GM19455 (cell line): ENCODE measurements around the gene BBS1.
"Not testable (repeated sequence)": the region's sequence is repeated elsewhere in the genome, so short reads cannot be mapped to it uniquely, and the experiment has no call there.

ENCODE experiments used
- ATAC-seq: cut with Tn5 transposase; IDR thresholded peaks from one replicate; pipeline ENCODE4 v1.9.1; 2021; ENCODE audit not compliant: unreplicated experiment

BBS1 gene

DNA sequence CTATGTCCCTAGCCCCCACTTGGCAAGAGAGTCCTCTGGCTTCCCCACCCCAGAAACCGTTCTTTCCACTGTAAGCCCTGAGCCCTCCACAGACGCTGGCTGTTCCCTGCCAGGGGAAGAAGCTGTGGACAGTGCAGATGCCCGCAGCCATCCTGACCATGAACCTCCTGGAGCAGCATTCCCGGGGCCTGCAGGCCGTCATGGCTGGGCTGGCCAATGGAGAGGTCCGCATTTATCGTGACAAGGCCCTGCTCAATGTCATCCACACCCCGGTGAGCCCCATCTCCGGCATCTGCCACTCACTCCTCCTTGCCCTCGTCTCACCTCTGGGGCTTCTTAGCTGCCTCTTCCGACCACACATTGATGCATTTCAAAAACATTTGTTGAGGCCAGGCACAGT is 13.2 kb downstream of the BBS1 start:
- no peak for ATAC-seq

DNA sequence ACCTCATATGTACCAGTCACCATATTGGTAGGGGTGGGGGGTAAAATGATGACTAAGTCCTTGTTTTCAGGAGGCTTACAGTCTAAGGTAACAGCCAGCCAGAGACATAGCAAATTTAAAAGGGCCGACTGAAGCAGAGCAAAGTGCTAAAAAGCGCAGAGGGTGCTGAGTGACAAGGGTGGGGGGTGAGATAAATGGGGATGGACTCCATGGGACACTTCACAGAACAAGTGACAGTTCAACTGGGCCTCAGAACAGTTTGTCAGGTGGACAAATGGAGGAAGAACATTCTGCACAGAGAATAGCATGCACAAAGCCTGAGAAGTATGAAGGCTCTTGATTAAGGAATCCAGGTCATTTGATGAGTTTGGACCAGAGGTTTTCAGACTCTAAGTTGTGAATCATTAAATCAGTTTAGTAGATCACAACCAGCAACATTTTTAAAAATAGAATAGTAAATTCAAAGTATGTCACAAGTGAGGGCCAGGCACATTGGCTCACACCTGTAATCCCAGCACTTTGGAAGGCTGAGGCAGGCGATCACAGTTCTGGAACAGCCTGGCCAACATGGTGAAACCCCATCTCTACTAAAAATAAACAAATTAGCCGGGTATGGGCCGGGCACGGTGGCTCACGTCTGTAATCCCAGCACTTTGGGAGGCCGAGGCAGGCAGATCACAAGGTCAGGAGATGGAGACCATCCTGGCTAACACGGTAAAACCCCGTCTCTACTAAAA is 14.0 kb downstream of the BBS1 start:
- no peak for ATAC-seq

DNA sequence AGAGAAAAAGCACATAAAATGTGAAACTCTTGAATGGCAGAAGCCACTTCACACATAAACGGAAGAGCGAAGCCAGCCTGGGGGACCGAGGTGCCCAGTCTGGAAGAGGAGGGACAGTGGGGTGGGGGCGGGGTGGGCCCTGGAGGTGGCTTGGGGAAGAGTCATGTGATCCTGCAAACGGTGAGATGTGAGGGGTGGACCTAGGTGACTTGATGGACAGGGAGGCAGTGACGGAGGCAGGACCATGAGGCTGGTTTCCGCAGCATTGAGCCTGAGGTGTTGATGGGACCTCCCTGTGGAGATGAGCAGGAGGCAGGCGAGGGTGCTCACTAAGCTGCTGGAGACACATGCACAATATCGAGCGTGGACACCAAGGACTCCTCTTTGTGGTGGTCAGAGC is 18.6 kb downstream of the BBS1 start:
- no peak for ATAC-seq

- no peak for ATAC-seq
Observed at GRCh38 chr11:66529655-66530054, 19.2 kb downstream of the BBS1 start.

DNA sequence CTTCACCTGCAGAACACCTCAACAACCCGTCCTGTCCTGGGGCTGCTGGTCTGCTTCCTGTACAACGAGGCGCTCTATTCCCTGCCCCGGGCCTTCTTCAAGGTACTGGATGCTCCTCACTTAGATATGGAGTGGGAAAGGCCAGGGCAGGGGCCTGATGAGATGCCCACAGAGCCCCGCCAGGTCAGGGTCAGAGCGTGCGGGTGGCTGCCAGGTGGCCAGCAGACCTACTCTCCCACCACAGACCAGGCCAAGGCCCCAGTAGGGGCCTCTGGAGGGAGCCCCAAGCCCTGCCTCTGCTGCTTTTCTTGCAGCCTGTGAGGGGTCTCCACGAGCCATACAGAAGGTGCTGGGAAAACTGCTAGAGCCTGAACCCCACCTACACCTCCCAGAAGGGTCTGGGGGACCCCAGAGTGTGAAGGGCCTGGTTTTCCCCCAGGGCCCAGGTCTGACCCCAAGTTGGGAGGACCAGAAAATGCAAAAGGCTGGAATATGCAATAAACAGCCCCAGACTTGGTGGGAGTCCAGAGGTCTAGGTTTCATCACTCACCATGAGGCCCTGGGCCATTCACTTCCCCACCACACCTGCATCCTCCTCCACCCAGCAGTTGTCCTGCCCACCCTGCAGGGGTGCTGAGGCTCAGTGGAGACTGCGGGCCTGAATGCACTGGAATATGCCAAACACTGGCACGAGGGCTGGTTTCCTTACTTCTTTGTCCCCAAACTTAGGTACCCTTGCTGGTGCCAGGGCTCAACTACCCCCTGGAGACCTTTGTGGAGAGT is 20.7 kb downstream of the BBS1 start:
- no peak for ATAC-seq

DNA sequence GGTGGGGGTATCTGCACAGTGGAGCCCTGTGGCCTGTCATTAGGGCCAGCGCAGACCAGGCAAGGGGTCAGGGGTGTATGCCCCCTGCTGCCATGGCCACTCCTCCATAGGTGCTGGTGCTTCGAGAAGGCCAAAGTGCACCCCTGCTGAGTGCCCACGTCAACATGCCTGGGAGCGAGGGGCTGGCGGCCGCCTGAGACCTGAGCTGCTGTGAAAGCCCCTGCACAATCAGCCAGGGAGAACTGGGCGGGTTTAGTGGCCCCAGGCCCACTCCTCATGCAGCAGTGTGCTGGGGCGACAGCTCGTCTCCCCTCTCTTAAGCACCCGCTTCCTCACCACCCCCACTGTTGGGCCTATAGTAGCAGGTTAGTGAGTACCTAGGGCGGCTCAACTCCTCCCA is 21.4 kb downstream of the BBS1 start:
- ATAC-seq, result no peak

DNA sequence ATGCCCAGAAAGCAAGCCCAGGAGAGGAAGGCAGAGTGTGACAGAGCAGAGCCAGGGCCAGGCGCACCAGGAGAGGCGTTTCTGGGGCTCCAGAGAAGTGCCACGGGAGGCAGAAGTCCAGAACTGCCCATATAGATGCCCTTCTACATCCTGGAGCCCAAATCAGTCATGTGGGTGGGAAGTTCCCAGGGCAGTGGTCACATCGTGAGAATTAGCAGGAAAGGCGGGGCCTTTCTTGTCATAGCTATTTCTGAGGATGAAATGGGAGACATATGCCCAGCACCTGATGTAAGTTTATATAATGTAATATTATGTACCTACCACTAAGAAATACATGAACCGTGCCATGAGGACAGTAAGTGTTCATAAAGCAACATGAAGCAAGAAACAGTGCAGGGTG is 22.3 kb downstream of the BBS1 start:
- no peak for ATAC-seq

DNA sequence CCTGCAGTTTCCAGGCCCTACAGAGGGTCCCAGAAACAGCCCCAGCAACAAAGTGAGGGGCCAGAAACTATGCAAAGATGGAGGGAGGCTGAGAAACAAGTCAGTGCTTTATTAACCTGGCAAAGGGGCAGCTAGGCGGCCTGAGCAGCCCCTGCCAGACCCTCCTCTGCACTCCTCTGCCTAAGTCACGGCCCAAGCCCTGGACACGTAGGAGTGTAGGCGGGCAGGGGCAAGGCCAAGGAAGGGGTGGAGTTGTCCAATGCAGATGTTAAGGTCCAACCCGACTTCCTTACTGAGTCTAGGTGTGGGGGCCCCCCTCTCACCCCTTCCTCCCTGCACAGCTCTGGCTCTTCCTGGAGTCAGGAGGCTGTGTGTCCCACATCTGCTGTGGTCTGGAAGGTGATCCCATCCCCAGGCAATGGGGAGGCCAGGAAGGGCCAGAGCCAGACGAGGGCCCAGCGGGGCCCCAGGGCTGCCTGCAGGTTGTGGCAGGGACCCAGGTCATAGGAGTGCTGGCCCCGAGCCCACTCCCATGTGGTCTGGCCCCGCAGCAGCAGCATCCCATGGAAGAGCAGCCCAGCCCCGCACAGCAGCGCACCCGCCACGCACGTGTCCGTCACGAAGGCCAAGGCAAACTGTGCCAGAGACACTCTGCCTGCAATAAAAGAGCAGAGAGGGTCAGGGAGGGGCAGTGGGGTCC is 28.9 kb downstream of the BBS1 start:
- no peak for ATAC-seq

- no peak for ATAC-seq
Observed at GRCh38 chr11:66539870-66540213, 29.4 kb downstream of the BBS1 start.

DNA sequence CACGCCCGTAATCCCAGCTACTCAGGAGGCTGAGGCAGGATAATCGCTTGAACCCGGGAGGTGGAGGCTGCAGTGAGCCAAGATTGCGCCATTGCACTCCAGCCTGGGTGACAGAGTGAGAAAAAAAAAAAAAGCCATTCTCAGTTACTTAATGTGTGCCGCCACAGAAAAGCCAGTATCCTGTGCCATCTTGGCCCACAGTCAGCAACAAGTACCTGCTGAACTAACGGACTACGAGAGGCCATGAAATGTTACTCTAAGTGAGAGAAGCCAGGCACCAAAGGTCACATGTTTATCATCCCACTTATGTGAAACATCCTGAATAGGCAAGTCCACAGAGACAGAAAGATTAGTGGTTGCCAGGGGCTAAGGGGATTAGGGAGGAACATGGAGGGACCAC is 30.2 kb downstream of the BBS1 start:
- not testable (repeated sequence) for ATAC-seq

GRCh38 chr11:66541892-66542291 is 31.5 kb downstream of the BBS1 start:
- no peak for ATAC-seq

DNA sequence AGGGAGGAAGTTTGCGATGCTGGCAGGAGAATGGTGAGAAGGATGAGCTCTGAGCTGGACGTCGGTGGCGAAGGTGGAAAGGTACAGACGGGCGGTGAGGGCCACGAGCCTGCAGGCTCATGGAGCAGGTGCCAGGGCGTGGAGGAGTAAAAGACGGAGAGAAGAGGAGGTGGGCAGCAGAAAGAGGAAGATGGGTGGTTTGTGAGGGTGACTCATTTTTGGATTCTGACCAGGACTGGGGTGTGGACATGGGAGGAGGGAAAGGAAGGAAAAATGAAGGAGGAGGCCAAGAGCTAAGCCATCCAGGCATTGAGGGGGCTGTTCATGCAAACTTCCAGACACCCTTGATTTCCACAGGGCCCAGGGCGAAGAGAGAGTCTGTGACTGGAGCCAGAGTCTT is 31.9 kb downstream of the BBS1 start:
- no peak for ATAC-seq

DNA sequence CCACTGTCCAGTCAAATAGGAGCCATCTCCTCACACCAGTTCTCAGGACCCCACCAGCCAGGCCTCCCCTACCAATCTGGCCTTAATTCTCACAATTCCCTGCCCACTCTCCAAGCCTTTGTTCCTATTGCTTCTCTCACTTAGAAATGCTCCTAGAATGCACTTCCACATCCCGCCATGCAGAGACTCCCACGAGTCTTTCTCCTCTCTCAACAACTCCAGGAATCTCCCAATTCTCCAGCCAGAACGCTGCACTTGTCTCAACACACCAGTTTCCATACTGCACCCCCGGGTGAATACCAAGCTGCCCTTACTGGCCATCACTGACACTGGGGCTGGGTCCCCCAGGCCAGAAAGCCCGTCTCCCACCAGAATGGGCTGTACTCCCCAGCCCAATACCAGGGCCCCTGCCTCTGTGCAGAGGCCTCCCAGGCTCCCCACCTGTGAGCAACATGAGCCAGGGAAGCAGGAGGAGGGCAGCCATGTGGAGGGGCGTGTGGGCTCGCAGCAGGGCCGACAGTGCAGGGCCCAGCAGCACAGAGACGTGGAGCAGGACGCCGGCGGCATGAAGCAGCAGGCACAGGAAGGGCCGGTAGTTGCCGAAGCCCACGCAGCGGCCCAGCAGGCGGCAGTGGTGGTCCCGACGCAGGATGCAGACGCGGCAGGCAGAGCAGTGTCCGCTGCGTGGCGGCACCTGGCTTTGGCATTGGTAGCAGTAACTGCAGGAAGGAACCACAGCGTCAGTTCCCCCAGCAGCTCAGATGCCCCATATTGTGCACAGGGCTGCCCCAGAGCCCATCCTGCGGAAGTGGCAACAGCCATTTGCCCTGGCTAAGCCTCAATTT is 33.0 kb downstream of the BBS1 start:
- no peak for ATAC-seq

DNA sequence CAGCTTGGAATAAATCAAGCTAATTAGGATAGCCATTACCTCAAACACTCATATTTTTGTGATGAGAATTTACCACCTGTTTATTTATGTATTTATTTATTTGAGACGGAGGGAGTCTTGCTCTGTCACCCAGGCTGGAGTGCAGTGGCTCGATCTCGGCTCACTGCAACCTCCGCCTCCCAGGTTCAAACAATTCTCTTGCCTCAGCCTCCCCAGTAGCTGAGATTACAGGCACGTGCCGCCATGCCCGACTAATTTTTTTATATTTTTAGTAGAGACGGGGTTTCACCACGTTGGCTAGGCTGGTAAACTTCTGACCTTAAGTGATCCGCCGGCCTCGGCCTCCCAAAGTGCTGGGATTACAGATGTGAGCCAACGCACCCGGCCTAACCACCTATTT is 34.5 kb downstream of the BBS1 start:
- not testable (repeated sequence) for ATAC-seq

- peak; percentile 82 for ATAC-seq
Observed at GRCh38 chr11:66545701-66546367, 35.4 kb downstream of the BBS1 start, which contains the start of gene ZDHHC24. Gene ZDHHC24, minus strand, starts transcription at chr11:66546048. Its CDS starts 45 bp downstream, at chr11:66546003.

- ATAC-seq, result no peak
Observed at GRCh38 chr11:66546368-66546965, 36.0 kb downstream of the BBS1 start, which contains the start of gene ACTN3. Gene ACTN3, plus strand, starts transcription at chr11:66546903. Its CDS starts 35 bp downstream, at chr11:66546938.

- no peak for ATAC-seq
Observed at GRCh38 chr11:66546966-66547661, 36.7 kb downstream of the BBS1 start.

DNA sequence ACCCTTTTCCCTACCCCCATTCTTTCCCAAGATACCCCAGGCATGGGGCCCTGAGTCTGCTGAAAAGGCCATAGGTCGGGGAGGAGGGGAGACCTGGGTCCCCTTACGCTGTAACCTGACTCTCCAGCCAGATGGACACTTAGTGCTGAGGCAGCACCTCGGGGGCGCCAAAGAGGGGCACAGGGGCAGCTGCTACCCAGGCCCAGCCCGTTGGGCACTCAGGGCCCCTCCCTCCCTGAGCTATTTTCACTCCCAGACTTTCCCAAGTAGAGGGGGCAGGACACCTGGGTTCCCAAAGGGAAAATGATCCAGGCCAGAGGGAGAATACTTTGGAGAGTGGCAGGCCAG is 37.2 kb downstream of the BBS1 start:
- no peak for ATAC-seq

- ATAC-seq, result no peak
Observed at GRCh38 chr11:66548041-66548440, 37.6 kb downstream of the BBS1 start.
